Right atrium auricular region (tissue), 2 donors: ENCODE measurements around the gene SPAG16. TPM values are rescaled to one million over a fixed set of nuclear protein-coding genes. Genes with fewer than 3 reads are reported as not detected.

Experiments
- DNase-seq: peaks from one replicate; pipeline ENCODE4 v3.0.0-alpha.2; 2019; ENCODE audit warnings: low spot score
- H3K27ac ChIP-seq, 2 donors: fragments of 200-600 bp; sonication (generic); 1 replicate in 1 of 2; 2 replicates in 1 of 2; pipeline ENCODE4 v1.5.1; 2016 to 2019
- H3K27me3 ChIP-seq, 2 donors: fragments of 200-600 bp; sonication (generic); one replicate each; pipeline versions ENCODE4 v1.5.1 to v1.6.0; 2017 to 2019
- H3K36me3 ChIP-seq: fragments of 200-600 bp; sonication (generic); one replicate; pipeline ENCODE4 v1.5.1; 2016
- H3K4me1 ChIP-seq, 2 donors: fragments of 200-600 bp; sonication (generic); one replicate each; pipeline versions ENCODE4 v1.5.1 to v1.6.0; 2017 to 2019
- H3K4me3 ChIP-seq, 2 donors: fragments of 200-600 bp; sonication (generic); 1 replicate in 1 of 2; 2 replicates in 1 of 2; pipeline ENCODE4 v1.5.1; 2017 to 2019; ENCODE audit warnings: mild to moderate bottlenecking in 1 of 2, moderate library complexity in 1 of 2
- H3K9me3 ChIP-seq, 2 donors: fragments of 200-600 bp; sonication (generic); one replicate each; pipeline ENCODE4 v1.5.1; 2019
- total RNA-seq, 2 donors: library from RNA; depleted of rRNA; stranded (reverse); fragments of >200 nt; gene quantifications; one replicate each; pipeline ENCODE4 v1.1.0, GENCODE V29; 2016
- TF ChIP-seq, protein P1 (sequence below), 2 donors: fragments of 200-600 bp; sonication (generic); IDR thresholded peaks; one replicate each; pipeline ENCODE4 v1.5.1; 2019; ENCODE audit warnings: antibody characterized with exemption in 2 of 2

The SPAG16 gene
- total RNA-seq, 2 donors from 2014 or later = 17.3 to 18.3 TPM

DNA sequence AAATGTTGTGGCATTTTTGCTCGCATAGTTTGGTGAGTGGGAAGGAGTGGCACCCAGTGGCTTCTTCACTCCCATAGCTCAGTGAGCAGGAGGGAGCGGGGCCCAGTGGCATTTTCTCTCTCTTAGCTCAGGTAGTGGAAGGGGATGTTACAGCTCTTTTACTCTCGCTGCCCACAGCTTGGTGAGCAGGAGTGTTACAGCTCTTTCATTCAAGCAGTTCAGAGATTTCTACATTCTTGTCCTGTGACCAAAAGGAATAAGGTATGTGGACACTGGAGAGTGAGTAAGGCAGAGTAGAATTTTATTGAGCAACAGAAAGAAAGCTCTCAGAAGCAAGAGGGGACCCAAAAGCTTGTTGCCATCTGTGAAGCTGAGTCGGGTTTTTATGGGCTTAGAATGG is 192.4 kb downstream of the SPAG16 start:
- H3K27ac ChIP-seq = no peak overlapping the region
- H3K9me3 ChIP-seq = peaks cover 0 to 27% of the 10 kb centered on the region in 2 donors
- DNase-seq = no peak
- H3K4me3 ChIP-seq = no peak overlapping the region
- H3K36me3 ChIP-seq = no peaks in the 10 kb centered on the region
- H3K4me1 ChIP-seq = no peaks in the 10 kb centered on the region
- TF ChIP-seq, protein P1, sequence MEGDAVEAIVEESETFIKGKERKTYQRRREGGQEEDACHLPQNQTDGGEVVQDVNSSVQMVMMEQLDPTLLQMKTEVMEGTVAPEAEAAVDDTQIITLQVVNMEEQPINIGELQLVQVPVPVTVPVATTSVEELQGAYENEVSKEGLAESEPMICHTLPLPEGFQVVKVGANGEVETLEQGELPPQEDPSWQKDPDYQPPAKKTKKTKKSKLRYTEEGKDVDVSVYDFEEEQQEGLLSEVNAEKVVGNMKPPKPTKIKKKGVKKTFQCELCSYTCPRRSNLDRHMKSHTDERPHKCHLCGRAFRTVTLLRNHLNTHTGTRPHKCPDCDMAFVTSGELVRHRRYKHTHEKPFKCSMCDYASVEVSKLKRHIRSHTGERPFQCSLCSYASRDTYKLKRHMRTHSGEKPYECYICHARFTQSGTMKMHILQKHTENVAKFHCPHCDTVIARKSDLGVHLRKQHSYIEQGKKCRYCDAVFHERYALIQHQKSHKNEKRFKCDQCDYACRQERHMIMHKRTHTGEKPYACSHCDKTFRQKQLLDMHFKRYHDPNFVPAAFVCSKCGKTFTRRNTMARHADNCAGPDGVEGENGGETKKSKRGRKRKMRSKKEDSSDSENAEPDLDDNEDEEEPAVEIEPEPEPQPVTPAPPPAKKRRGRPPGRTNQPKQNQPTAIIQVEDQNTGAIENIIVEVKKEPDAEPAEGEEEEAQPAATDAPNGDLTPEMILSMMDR (IDR thresholded peaks at IDR 0.05) = no peak
- no peaks in the 10 kb centered on the region for H3K27me3 ChIP-seq

DNA sequence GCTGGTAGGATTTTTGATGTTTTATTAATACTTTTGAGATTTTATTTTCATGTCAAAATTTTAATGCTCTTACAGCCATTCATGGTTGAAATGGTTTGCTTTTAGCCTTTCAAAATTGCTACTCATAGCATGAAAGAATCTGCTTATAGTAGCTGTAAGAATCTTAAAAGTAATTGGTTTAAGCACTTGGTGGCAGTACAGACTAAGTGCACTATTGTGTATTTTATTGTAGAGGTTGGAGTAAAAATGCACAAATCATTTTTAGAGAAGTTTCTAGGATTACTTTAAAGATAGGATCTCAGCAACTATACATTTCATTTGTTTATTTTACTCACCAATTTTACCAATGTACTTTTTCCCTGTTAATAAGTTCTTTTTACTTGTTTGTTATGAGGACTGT is 205.8 kb downstream of the SPAG16 start:
- Histone ChIP-seq H3K9me3 (no peaks in the 10 kb centered on the region), H3K4me1 (no peaks in the 10 kb centered on the region), H3K27ac (no peak overlapping the region), H3K4me3 (no peak overlapping the region), H3K27me3 (no peaks in the 10 kb centered on the region), H3K36me3 (no peaks in the 10 kb centered on the region)
- TF ChIP-seq, protein P1 (IDR thresholded peaks at IDR 0.05) = no peak
- no peak for DNase-seq

DNA sequence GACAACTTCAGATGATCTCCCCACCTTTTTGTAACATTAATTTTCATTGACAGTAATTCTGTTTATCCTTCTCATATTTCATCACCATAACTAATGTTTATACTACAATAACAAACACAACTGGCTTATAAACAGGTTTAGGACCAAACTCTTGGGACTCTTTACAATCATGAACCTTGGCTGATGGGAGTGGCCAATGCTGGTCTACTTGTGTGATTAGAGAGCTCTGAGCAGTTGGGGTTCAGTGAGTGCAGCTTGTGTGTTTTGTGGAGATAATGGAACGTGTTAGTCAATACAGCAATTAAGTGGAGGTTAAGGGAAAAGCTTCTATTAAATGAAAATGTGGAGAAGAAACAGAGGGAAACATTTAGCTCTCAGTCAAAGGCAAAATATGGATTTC is 207.1 kb downstream of the SPAG16 start:
- H3K27ac ChIP-seq = no peak overlapping the region
- no peaks in the 10 kb centered on the region for H3K36me3 ChIP-seq
- no peaks in the 10 kb centered on the region for H3K4me1 ChIP-seq
- TF ChIP-seq, protein P1 (IDR thresholded peaks at IDR 0.05) = no peak
- H3K9me3 ChIP-seq = no peaks in the 10 kb centered on the region
- no peak for DNase-seq
- H3K27me3 ChIP-seq = no peaks in the 10 kb centered on the region
- H3K4me3 ChIP-seq = no peak overlapping the region

DNA sequence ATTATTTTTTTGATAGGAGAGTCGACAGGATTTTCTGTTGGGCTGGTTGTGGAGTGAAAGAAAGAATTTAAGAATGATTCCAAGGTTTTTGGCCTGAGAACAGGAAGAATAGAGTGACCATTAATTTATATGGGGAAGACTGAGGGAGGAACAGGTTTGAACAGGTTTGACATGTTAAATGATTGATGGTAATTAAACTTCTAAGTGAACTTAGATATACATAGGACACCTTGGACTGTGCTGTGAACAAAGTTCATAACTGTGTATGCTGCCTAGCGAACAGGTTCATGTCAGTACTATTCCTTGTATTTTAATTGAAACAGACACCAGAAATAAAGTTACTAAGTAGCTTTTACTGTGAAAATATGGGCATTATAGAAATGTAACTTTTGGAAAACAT is 212.0 kb downstream of the SPAG16 start:
- H3K27me3 ChIP-seq = no peaks in the 10 kb centered on the region
- no peak for DNase-seq
- H3K9me3 ChIP-seq = no peaks in the 10 kb centered on the region
- no peak overlapping the region for H3K4me3 ChIP-seq
- no peak overlapping the region for H3K27ac ChIP-seq
- no peaks in the 10 kb centered on the region for H3K4me1 ChIP-seq
- TF ChIP-seq, protein P1 (IDR thresholded peaks at IDR 0.05) = no peak
- H3K36me3 ChIP-seq = no peaks in the 10 kb centered on the region

DNA sequence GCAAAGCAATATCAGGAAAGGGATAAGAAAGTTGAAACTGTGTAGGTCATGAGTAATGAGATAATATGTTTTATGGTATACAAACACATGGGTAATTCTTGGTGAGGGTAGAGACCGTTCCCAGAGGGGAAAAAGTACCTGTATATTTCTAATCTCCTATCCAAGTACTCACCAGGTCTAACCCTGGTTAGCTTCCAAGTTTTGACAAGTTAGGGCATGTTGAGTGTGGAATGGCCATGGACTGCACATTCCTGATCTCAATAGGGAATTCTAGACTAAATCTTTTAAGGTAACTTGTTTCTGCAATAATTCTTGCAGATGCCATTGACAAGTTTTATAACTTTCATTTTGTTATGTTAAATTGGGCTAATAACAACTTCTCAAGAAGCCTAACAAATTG is 216.6 kb downstream of the SPAG16 start:
- TF ChIP-seq, protein P1 (IDR thresholded peaks at IDR 0.05) = no peak

DNA sequence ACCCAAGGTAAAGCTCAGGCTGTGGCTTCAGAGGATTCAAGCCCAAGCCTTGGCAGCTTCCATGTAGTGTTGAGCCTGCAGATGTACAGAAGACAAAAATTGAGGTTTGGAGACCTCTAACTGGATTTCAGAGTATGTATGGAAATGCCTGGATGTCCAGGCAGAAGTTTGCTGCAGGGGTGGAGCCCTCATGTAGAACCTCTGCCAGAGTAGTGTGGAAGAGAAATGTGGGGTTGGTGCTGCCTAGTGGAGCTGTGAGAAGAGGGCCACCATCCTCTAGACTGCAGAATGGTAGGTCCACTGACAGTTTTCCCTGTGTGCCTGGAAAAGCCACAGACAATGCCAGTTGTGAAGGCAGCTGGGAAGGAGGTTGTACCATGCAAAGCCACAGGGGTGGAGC is 239.9 kb downstream of the SPAG16 start:
- H3K27ac ChIP-seq = no peak overlapping the region
- H3K36me3 ChIP-seq = no peaks in the 10 kb centered on the region
- no peak overlapping the region for H3K4me3 ChIP-seq
- H3K27me3 ChIP-seq = no peaks in the 10 kb centered on the region
- H3K9me3 ChIP-seq = peaks cover 0 to 7% of the 10 kb centered on the region in 2 donors
- no peak for DNase-seq
- H3K4me1 ChIP-seq = no peaks in the 10 kb centered on the region
- TF ChIP-seq, protein P1 (IDR thresholded peaks at IDR 0.05) = no peak

More for the DNA sequence above, 216.6 kb downstream of the SPAG16 start:
- no peaks in the 10 kb centered on the region for H3K9me3 ChIP-seq
- no peak overlapping the region for H3K4me3 ChIP-seq
- no peak for DNase-seq
- no peak overlapping the region for H3K27ac ChIP-seq
- H3K27me3 ChIP-seq = no peaks in the 10 kb centered on the region
- no peaks in the 10 kb centered on the region for H3K4me1 ChIP-seq
- no peaks in the 10 kb centered on the region for H3K36me3 ChIP-seq
